HEK293T (cell line): Measurements from ENCODE around the gene CHTF18.

ENCODE experiments used
- ARNT ChIP-seq: fragments of 450-650 bp; IDR thresholded peaks from 2 replicates; pipeline ENCODE4 v1.6.1; 2017; ENCODE audit warnings: mild to moderate bottlenecking
- BHLHE40 ChIP-seq: fragments of 450-650 bp; IDR thresholded peaks from 2 replicates; pipeline ENCODE4 v1.6.1; 2016; ENCODE audit warnings: mild to moderate bottlenecking, moderate library complexity, borderline replicate concordance
- ELF4 ChIP-seq: fragments of 450-650 bp; IDR thresholded peaks from 2 replicates; pipeline ENCODE4 v1.6.1; 2017; ENCODE audit warnings: antibody characterized with exemption
- FOXK2 ChIP-seq: fragments of 450-650 bp; IDR thresholded peaks from 2 replicates; pipeline ENCODE4 v1.6.1; 2016; ENCODE audit warnings: mild to moderate bottlenecking
- FOXM1 ChIP-seq: fragments of 450-650 bp; IDR thresholded peaks from 2 replicates; pipeline ENCODE4 v1.6.1; 2017; ENCODE audit warnings: mild to moderate bottlenecking, borderline replicate concordance
- L3MBTL2 ChIP-seq: fragments of 450-650 bp; conservative IDR thresholded peaks from 2 replicates; pipeline ENCODE4 v1.6.1; 2016; ENCODE audit warnings: mild to moderate bottlenecking
- LEF1 ChIP-seq: fragments of 450-650 bp; IDR thresholded peaks from 2 replicates; pipeline ENCODE4 v1.6.1; 2017; ENCODE audit warnings: mild to moderate bottlenecking, borderline replicate concordance
- NFRKB ChIP-seq: fragments of 450-650 bp; IDR thresholded peaks from 2 replicates; pipeline ENCODE4 v1.6.1; 2016; ENCODE audit warnings: mild to moderate bottlenecking, moderate library complexity
- SP1 ChIP-seq: fragments of 450-650 bp; IDR thresholded peaks from 2 replicates; pipeline ENCODE4 v1.6.1; 2017
- SUZ12 ChIP-seq: fragments of 450-650 bp; IDR thresholded peaks from 2 replicates; pipeline ENCODE4 v1.6.1; 2016; ENCODE audit warnings: mild to moderate bottlenecking
- TARDBP ChIP-seq: fragments of 450-650 bp; IDR thresholded peaks from 2 replicates; pipeline ENCODE4 v1.6.1; 2016
- ZNF384 ChIP-seq: fragments of 450-650 bp; IDR thresholded peaks from 2 replicates; pipeline ENCODE4 v1.6.1; 2016

GRCh38 chr16:776824-777223 lies 11.6 kb upstream of the CHTF18 start:
- no peak for TF ChIP-seq BHLHE40
- no peak for TF ChIP-seq SP1
- no peak for TF ChIP-seq ELF4
- no peak for TF ChIP-seq L3MBTL2
- no peak for TF ChIP-seq SUZ12
- TF ChIP-seq NFRKB = no peak
- no peak for TF ChIP-seq ZNF384
- TF ChIP-seq ARNT = no peak
- no peak for TF ChIP-seq LEF1
- no peak for TF ChIP-seq FOXM1
- TF ChIP-seq TARDBP = no peak
- no peak for TF ChIP-seq FOXK2
